K562 (cell line): ENCODE measurements around the gene BET1L. TPM values are rescaled to one million over a fixed set of nuclear protein-coding genes. Genes with fewer than 3 reads are reported as not detected.

Experiments used
- CGGBP1 ChIP-seq: fragments of 250-450 bp; sonication (Bioruptor Pico); IDR thresholded peaks from 2 replicates; pipeline ENCODE4 v1.9.0; 2021; ENCODE audit warnings: mild to moderate bottlenecking
- CTCFL ChIP-seq: IDR thresholded peaks from 2 replicates; pipeline ENCODE4 v1.6.1; 2011; ENCODE audit warnings: borderline replicate concordance, low read depth, mild to moderate bottlenecking, moderate library complexity, low read length; ENCODE audit not compliant: insufficient read depth, poor library complexity, severe bottlenecking
- HCFC1 ChIP-seq: IDR thresholded peaks from 2 replicates; pipeline ENCODE4 v1.6.1; 2012; ENCODE audit warnings: low read depth, low read length, improper control_type of control experiment
- PCBP1 ChIP-seq: fragments of 200-400 bp; formaldehyde crosslinking; IDR thresholded peaks from 2 replicates; pipeline ENCODE4 v1.6.1; 2018; ENCODE audit warnings: mild to moderate bottlenecking, low read depth, low read length; ENCODE audit not compliant: poor library complexity, severe bottlenecking
- PCBP2 ChIP-seq: fragments of 200-400 bp; formaldehyde crosslinking; IDR thresholded peaks from 2 replicates; pipeline ENCODE4 v1.6.1; 2018; ENCODE audit warnings: low read length, low read depth, mild to moderate bottlenecking, moderate library complexity; ENCODE audit not compliant: poor library complexity, severe bottlenecking
- SAFB2 ChIP-seq: fragments of 200-400 bp; formaldehyde crosslinking; IDR thresholded peaks from 2 replicates; pipeline ENCODE4 v1.6.1; 2018; ENCODE audit warnings: borderline replicate concordance, low read length, low read depth, moderate library complexity; ENCODE audit not compliant: severe bottlenecking
- TRIM24 ChIP-seq, 2 experiments: fragments of 450-650 bp; IDR thresholded peaks; 2 replicates each; pipeline ENCODE4 v1.6.1; 2016
- ZBTB43 ChIP-seq: sonication (generic); formaldehyde crosslinking; IDR thresholded peaks from 2 replicates; pipeline ENCODE4 v1.8.0; 2023; ENCODE audit warnings: mild to moderate bottlenecking, missing genetic modification reagents
- ZBTB9 ChIP-seq: fragments of 450-650 bp; formaldehyde crosslinking; IDR thresholded peaks from 2 replicates; pipeline ENCODE4 v1.4.0; 2020; ENCODE audit warnings: mild to moderate bottlenecking, moderate library complexity
- ZFP91 ChIP-seq: sonication (generic); formaldehyde crosslinking; IDR thresholded peaks from 2 replicates; pipeline ENCODE4 v1.8.0; 2022; ENCODE audit warnings: mild to moderate bottlenecking, missing genetic modification reagents
- ZNF124 ChIP-seq: sonication (generic); formaldehyde crosslinking; IDR thresholded peaks from 2 replicates; pipeline ENCODE4 v1.8.1; 2022; ENCODE audit warnings: missing genetic modification reagents
- ZNF347 ChIP-seq: fragments of 450-650 bp; formaldehyde crosslinking; IDR thresholded peaks from 2 replicates; pipeline ENCODE4 v1.4.0; 2020; ENCODE audit warnings: low read depth, mild to moderate bottlenecking, moderate library complexity
- ZNF551 ChIP-seq: fragments of 250-450 bp; sonication (Bioruptor Pico); IDR thresholded peaks from 2 replicates; pipeline ENCODE4 v1.5.0; 2021; ENCODE audit warnings: mild to moderate bottlenecking, moderate library complexity
- ZNF707 ChIP-seq: fragments of 250-450 bp; sonication (Bioruptor Pico); conservative IDR thresholded peaks from 2 replicates; pipeline ENCODE4 v1.8.0; 2022; ENCODE audit warnings: inconsistent platforms, mild to moderate bottlenecking, moderate library complexity
- ZNF780A ChIP-seq: fragments of 250-450 bp; sonication (Bioruptor Pico); IDR thresholded peaks from 2 replicates; pipeline ENCODE4 v1.5.0; 2021; ENCODE audit warnings: mild to moderate bottlenecking
- polyA plus RNA-seq, 8 experiments: library from polyadenylated mRNA; depleted of rRNA in 4 of 8; stranded (reverse) in 5 of 8; unstranded in 3 of 8; fragments of >200 nt; fragmentation: Nextera tagmentation in 2 of 8; fragmentation: Illumina TruSeq in 1 of 8; extraction: Ambion mirVana in 2 of 8; extraction: Trizol in 1 of 8; gene quantifications; 2 replicates each; pipeline versions ENCODE4 v1.2.1 to v1.2.3, GENCODE V29; 2011 to 2014; ENCODE audit warnings: inconsistent platforms in 1 of 8, missing spikeins in 1 of 8
- total RNA-seq, 7 experiments: library from RNA; depleted of rRNA in 6 of 7; stranded (reverse); fragments of >200 nt in 6 of 7; fragmentation: Illumina TruSeq in 2 of 7; extraction: Trizol in 2 of 7; gene quantifications; 2 replicates each; pipeline versions ENCODE4 v1.2.1 to v1.2.3, GENCODE V29; 2011 to 2021; ENCODE audit warnings: low replicate concordance in 1 of 7

BET1L gene
- total and polyA plus RNA-seq, 9 of the 15 experiments (the other 6 are each of a cell fraction or from before 2014, with no cell fraction given): 9.9 to 69.1 (median 19.9) TPM

GRCh38 chr11:208181-208916 lies 1.1 kb upstream of the BET1L start (continued):
- TF ChIP-seq ZBTB9 (CRISPR knock-in tag) (0 out of 2 replicates have a peak, but pooled peaks have one; percentile 14), PCBP2 (no peak), ZNF551 (CRISPR knock-in tag) (no peak), SAFB2 (no peak), ZNF707 (CRISPR knock-in tag) (no peak), PCBP1 (no peak), CTCFL (no peak), ZNF780A (CRISPR knock-in tag) (no peak), ZFP91 (CRISPR knock-in tag) (peak; percentile 75; the same call in 1 of the 2 replicates), CGGBP1 (CRISPR knock-in tag) (no peak), ZNF347 (CRISPR knock-in tag) (no peak), TRIM24 (IDR thresholded peaks at IDR 0.05) (no peak), ZBTB43 (no peak), HCFC1 (peak; percentile 62), ZNF124 (no peak)
